ENCODE data around the gene SWAP70.
A peak's percentile ranks its signal among the peaks of the same experiment; 100 is the strongest.

Gene SWAP70

GRCh38 chr11:9753021-9753420 lies 89.1 kb downstream of the SWAP70 start:
- no peak for DNase-seq (ENCODE audit: low read depth)

- DNase-seq (ENCODE audit: low read depth), result no peak
These were observed 90.2 kb downstream of the SWAP70 start for GRCh38 chr11:9754010-9754471.

DNA sequence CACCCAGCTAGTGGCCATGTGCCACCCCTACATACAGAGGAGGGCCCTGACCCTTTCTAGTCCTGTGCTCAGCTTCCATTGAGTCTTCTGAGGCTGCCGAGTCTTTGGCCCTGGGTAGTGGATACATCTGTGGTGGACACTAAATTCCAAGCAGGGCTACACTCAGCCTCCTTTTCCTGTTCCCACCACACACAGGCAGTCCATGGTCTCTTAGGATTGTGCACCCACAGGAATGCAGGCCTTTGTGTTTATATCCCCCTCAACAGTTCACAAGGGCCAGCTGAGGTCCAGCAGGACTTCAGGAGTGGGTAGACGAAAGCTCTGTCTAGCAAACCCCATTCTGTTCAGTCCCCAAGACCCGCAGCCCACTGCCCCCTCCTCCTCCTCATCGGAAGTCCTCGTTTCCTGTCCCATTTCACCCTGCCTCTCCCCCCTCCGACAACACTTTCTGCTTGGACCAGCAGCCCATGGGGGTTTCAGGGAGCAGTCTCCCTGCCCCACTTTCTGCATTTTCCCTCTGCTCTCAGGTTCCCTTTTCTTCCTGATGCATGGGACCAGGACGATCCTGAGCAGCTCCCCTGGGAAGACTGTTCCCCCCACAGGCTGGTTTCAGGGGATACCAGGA lies 91.8 kb downstream of the SWAP70 start:
- DNase-seq (ENCODE audit: low read depth), result no peak

DNA sequence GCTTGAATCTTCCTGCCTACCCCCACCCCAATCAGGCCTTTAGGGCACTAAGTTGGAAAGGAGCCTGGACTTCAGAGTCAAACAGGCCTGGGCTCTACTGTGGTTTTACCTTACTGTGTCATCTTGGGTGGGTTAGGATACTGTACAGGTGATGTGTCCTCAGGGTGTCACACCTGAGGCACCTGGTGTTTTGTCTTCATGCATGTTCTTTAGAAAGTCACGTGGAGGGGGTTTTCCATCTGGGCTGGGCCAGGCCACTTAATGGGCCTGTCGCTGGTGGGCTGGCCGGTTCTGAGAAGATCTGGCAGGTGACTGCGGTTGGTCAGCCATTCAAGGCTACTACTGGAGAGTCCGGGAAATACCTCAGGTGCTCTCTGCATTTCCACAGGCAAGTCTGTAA lies 92.6 kb downstream of the SWAP70 start:
- no peak for DNase-seq (ENCODE audit: low read depth)

DNA sequence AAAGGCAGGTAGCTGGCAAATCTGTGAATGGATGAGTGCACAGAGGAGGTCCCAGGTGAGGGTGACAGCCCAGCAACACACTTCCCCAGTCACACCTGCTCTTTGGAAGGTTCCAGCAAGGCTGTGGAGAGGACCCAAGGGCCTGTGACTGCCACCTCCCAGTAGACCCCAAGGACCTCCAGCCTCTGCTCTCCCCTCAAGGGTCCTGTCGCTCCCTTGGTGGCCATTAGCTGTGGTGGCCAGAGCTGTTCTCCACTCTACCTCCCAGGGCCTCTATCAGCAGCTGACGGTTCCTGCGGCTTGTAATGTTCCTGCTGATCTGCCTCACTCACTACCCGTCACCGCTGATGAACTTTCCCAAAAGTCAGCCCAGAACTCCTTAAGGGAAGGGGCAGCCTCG lies 93.0 kb downstream of the SWAP70 start:
- DNase-seq (ENCODE audit: low read depth), result no peak

- DNase-seq (ENCODE audit: low read depth), result peak; percentile 91
These were observed 94.1 kb downstream of the SWAP70 start for GRCh38 chr11:9757809-9758636.

DNA sequence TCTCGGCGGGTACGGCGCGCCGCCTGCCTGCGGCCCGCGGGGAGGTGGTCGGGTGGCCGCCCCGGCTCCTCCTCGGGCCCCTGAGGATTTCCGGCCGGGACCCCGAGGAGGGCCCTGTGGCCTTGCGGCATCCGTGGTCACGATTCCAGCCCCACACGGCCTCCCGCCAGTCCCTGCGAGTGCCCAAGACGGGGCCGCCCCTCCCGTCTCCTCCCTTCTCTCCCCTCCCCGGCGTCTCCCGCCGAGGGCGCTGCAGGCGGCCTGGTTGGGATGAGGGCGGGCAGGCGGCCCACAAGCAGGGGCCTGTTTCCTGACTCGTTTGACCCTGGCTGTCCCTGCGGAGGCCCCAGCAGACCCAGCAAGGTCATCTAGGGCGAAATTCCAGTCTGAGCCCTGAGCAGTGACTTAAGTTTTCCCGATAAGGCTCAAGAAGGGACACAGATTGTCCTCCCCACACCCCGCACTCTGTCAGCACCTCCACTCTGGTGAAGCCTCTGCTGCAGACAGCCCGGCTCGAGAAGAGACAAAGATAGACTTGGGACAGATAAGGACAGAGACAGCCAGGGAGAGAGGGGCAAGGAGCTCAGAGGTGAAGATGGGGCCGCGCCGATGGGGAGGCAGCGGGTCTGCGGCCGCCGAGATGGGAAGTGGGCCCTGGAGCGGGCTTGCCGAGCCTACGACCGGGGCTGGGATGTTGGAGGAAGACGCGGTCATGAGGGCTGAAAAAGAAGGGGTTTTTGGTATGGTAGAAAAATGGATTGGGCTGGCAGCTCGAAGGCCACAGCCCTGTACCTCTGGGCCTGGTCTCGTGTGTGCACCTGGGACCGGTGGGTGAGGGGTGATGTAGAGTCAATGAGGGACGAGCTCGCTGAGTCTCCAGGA lies 95.0 kb downstream of the SWAP70 start:
- peak; percentile 37 for DNase-seq (ENCODE audit: low read depth)

- peak; percentile 84 for DNase-seq (ENCODE audit: low read depth)
These were observed 95.8 kb downstream of the SWAP70 start for GRCh38 chr11:9759519-9760192.

DNA sequence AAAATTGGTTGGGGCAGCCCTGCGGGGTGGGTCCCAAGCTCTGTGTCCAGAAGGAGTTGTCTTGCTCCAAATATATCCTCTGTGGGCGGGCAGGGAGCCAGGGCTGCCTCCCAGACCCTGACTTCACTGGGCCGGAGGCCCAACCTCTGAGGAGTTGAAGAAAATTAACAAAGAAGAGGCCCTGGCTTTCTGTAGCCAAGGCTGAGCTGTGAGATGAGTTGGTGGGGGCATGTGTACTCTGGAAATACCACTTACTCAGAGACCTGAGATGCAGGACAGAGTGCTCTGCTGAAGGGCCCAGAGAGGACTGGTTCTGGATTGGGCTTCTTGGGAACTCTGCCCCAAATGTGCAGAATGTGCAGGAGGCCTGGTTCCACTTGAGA lies 96.3 kb downstream of the SWAP70 start:
- no peak for DNase-seq (ENCODE audit: low read depth)

GRCh38 chr11:9761441-9761945 lies 97.6 kb downstream of the SWAP70 start:
- no peak for DNase-seq (ENCODE audit: low read depth)

GRCh38 chr11:9762531-9762930 lies 98.7 kb downstream of the SWAP70 start:
- DNase-seq (ENCODE audit: low read depth), result no peak

GRCh38 chr11:9763301-9763700 lies 99.4 kb downstream of the SWAP70 start:
- DNase-seq (ENCODE audit: low read depth), result no peak

DNA sequence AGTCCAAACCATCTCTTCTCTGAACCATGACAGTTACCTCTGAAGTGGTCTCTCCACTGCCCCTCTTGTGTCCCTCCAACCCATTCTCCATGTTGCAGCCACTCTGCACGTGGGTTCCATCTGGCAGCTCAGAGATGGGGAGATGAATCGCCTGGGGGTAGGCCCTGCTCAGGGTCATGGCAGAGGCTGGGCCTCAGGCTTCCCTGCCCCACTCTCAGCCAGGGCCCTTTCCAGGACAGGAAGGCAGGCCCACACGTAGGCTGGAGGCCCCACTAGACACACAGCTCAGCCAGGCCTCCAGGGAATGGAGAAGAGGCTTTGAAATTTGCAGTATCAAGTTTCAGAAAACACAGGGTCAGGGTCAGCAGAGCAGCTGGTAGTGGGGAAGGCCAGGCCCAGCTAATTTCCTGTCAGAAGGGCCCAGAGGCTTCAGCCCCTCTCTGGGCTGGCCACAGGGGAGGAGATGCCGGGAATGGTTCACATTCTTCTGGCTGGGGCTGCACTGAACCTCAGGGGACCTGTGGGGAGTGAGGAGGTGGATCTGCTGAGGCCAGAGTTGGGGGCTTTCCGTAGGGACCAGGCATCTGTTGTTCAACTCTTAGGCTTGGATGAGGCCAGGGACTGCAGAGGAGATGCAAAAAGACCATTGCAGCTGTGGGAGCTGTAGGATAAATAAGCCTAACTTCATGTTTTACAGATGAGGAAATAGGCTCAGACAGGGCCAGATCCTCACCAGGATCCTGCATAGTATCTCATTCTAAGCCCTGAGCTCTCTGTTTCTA lies 101.6 kb downstream of the SWAP70 start:
- DNase-seq (ENCODE audit: low read depth), result no peak

- no peak for DNase-seq (ENCODE audit: low read depth)
These were observed 105.7 kb downstream of the SWAP70 start for GRCh38 chr11:9769621-9770020.

DNA sequence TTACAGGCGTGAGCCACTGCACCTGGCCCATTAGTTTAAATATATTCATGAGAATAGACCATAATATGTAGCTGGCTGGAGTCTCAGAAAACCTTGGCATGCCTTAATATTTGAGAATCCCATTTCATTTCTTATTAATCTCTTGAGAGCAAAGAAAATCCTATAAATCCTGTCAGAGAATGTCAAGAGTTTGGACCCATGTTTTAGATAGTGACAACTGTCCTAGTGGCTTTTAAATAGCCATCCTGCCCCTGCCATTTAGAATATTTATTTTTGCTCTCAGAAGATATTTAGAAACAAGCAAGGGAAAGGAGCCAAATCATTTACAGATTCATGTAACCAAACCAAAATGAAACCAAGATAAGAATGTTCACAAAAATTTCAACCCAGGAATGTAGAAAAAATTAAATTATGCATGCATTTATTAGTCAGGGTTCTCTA lies 107.2 kb downstream of the SWAP70 start:
- DNase-seq (ENCODE audit: low read depth), result no peak

GRCh38 chr11:9772218-9772617 lies 108.3 kb downstream of the SWAP70 start:
- DNase-seq (ENCODE audit: low read depth), result no peak

DNA sequence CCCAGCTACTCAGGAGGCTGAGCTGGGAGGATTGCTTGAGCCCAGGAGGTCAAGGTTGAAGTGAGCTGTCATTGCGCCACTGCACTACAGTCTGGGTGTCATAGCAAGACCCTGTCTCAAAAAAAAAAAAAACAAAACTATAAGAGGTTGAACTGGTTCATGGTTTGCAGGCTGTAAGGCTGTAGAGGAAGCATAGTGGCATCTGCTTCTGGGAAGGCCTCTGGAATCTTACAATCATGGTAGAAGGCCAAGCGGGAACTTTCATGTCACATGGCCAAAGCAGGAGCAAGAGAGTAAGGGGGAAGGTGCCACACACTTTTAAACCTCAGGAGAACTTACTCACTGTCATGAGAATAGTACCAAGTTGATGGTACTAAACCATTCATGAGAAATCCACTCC lies 109.6 kb downstream of the SWAP70 start:
- DNase-seq (ENCODE audit: low read depth), result no peak

- DNase-seq (ENCODE audit: low read depth), result no peak
These were observed 110.2 kb downstream of the SWAP70 start for GRCh38 chr11:9774109-9774508.

DNA sequence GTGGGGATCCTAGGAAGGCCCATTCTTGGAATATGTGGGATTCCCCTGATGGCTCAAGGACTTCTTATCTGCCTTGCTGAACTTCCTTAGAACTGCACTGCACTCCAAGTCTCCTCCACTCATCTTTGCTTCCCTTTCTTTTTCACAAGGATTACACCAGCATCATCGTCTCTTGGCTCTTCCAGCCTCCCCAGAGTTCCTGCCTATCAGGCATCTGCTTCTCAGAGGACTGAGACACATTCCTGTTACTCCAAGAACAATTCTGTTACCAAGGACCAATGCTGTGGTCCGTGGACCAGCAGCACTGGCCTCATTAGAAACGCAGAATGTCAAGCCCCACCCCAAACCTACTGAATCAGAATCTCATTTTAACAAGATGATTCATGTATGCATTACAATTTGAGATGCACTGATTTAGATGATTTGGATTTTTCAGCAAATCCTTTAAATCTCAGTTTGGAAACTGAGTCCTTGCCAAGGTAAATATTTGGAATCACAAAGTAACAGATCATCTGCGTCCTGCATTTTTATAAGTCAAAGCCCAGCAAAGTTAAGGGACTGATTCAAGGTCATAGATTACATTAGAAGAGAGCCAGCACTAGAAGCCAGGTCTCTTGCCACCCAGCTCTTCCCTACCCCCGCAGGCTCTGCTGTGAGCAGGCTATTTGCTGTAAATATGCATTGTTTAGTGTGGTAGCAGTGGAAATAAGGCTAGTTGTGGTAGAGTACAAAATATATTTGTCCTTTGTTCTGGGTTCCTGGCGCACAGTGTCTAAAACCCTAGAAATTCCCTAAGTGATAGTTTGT lies 110.9 kb downstream of the SWAP70 start:
- DNase-seq (ENCODE audit: low read depth), result no peak

- DNase-seq (ENCODE audit: low read depth), result no peak
These were observed 111.5 kb downstream of the SWAP70 start for GRCh38 chr11:9775398-9775779.
